T47D (cell line): ENCODE data around the gene UNC5C.

Source experiments
- DNase-seq, 2 experiments: peaks; one replicate each; pipeline versions ENCODE4 v3.0.0 to v3.0.0-alpha.2; 2011 to 2012; ENCODE audit warnings: low read depth in 1 of 2, low spot score in 1 of 2
- JUND ChIP-seq: IDR thresholded peaks from 2 replicates; pipeline ENCODE4 v1.6.1; 2012; ENCODE audit warnings: low read depth
- in situ Hi-C: cut with HindIII; loops from 2 replicates; pipeline ENCODE4 v1.10.0; 2016; ENCODE audit warnings: low sequenced_read_pairs, low pct_unique_long_range_greater_than_20kb

Gene UNC5C

GRCh38 chr4:95526075-95526474 lies 22.7 kb downstream of the UNC5C start:
- in situ Hi-C loops = no loop called here
- DNase-seq = no peak
- TF ChIP-seq JUND = no peak

- in situ Hi-C loops = no loop called here
Measured at GRCh38 chr4:95524729-95525128, 24.0 kb downstream of the UNC5C start.

GRCh38 chr4:95524184-95524583 lies 24.6 kb downstream of the UNC5C start:
- in situ Hi-C loops = no loop called here
- TF ChIP-seq JUND = no peak

More at GRCh38 chr4:95524729-95525128, 24.0 kb downstream of the UNC5C start:
- TF ChIP-seq JUND = no peak
- no peak for DNase-seq

GRCh38 chr4:95522682-95523530 lies 25.9 kb downstream of the UNC5C start:
- in situ Hi-C loops = no loop called here
- DNase-seq = no peak
- no peak for TF ChIP-seq JUND

More at GRCh38 chr4:95524184-95524583, 24.6 kb downstream of the UNC5C start:
- DNase-seq = no peak

- no peak for TF ChIP-seq JUND
- in situ Hi-C loops = no loop called here
- no peak for DNase-seq
Measured at GRCh38 chr4:95517576-95518345, 31.0 kb downstream of the UNC5C start.

- no peak for DNase-seq
- no peak for TF ChIP-seq JUND
- in situ Hi-C loops = no loop called here
Measured at GRCh38 chr4:95516528-95517017, 32.2 kb downstream of the UNC5C start.

- in situ Hi-C loops = no loop called here
- TF ChIP-seq JUND = no peak
- DNase-seq = no peak
Measured at GRCh38 chr4:95515589-95515988, 33.2 kb downstream of the UNC5C start.

GRCh38 chr4:95513022-95513421 lies 35.8 kb downstream of the UNC5C start:
- no peak for TF ChIP-seq JUND
- in situ Hi-C loops = no loop called here
- DNase-seq = no peak

GRCh38 chr4:95511477-95511876 lies 37.3 kb downstream of the UNC5C start:
- in situ Hi-C loops = no loop called here
- no peak for TF ChIP-seq JUND
- no peak for DNase-seq

GRCh38 chr4:95510877-95511276 lies 37.9 kb downstream of the UNC5C start:
- no peak for DNase-seq
- in situ Hi-C loops = no loop called here
- TF ChIP-seq JUND = no peak

GRCh38 chr4:95510145-95510544 lies 38.6 kb downstream of the UNC5C start:
- peak in 1 of 2 experiments; percentile 20 for DNase-seq
- no peak for TF ChIP-seq JUND
- in situ Hi-C loops = no loop called here

GRCh38 chr4:95508421-95508820 lies 40.4 kb downstream of the UNC5C start:
- in situ Hi-C loops = no loop called here
- DNase-seq = no peak
- no peak for TF ChIP-seq JUND

- in situ Hi-C loops = no loop called here
- no peak for TF ChIP-seq JUND
- DNase-seq = no peak
Measured at GRCh38 chr4:95507561-95507960, 41.2 kb downstream of the UNC5C start.
